Liver (tissue), 9 donors: ENCODE data around the gene LHFPL3. TPM values are rescaled to one million over a fixed set of nuclear protein-coding genes. Genes with fewer than 3 reads are reported as not detected.

ENCODE experiments used
- DNase-seq: peaks from one replicate; pipeline ENCODE4 v3.0.0-alpha.2; 2017; ENCODE audit warnings: low spot score
- H3K27ac ChIP-seq, 2 donors: one replicate each; pipeline ENCODE4 v1.7.0; 2013; ENCODE audit warnings: inconsistent platforms in 2 of 2, low read length in 2 of 2, control low read depth in 1 of 2, low read depth in 1 of 2, mild to moderate bottlenecking in 1 of 2
- H3K27me3 ChIP-seq, 4 donors: one replicate each; pipeline versions ENCODE4 v1.6.1 to v1.7.0; 2013; ENCODE audit warnings: low read length in 3 of 4, inconsistent platforms in 1 of 4, mild to moderate bottlenecking in 1 of 4, moderate library complexity in 1 of 4; ENCODE audit not compliant: control insufficient read depth in 4 of 4, insufficient read depth in 4 of 4
- H3K36me3 ChIP-seq, 4 donors: one replicate each; pipeline versions ENCODE4 v1.6.1 to v1.7.0; 2013; ENCODE audit warnings: low read length in 3 of 4, mild to moderate bottlenecking in 3 of 4, low read depth in 1 of 4, moderate library complexity in 1 of 4; ENCODE audit not compliant: control insufficient read depth in 4 of 4, insufficient read depth in 3 of 4
- H3K4me1 ChIP-seq, 4 donors: one replicate each; pipeline versions ENCODE4 v1.6.1 to v1.7.0; 2013; ENCODE audit warnings: low read length in 3 of 4, mild to moderate bottlenecking in 3 of 4, moderate library complexity in 1 of 4; ENCODE audit not compliant: control insufficient read depth in 4 of 4, insufficient read depth in 4 of 4
- H3K4me3 ChIP-seq, 3 donors: one replicate each; pipeline versions ENCODE4 v1.6.1 to v1.7.0; 2013; ENCODE audit warnings: low read length in 3 of 3, control low read depth in 1 of 3, low read depth in 1 of 3, mild to moderate bottlenecking in 1 of 3
- H3K9ac ChIP-seq, 2 donors: one replicate each; pipeline ENCODE4 v1.7.0; 2013; ENCODE audit warnings: low read length in 2 of 2, mild to moderate bottlenecking in 2 of 2, moderate library complexity in 2 of 2, control low read depth in 1 of 2, low read depth in 1 of 2
- H3K9me3 ChIP-seq, 4 donors: one replicate each; pipeline versions ENCODE4 v1.6.1 to v1.7.0; 2013; ENCODE audit warnings: low read length in 3 of 4; ENCODE audit not compliant: control insufficient read depth in 4 of 4
- ATF3 ChIP-seq: IDR thresholded peaks from 2 replicates; pipeline ENCODE4 v1.6.1; 2016; ENCODE audit warnings: antibody characterized with exemption
- CTCF ChIP-seq: fragments of 150-350 bp; IDR thresholded peaks from 2 replicates; pipeline ENCODE4 v1.5.1; 2017; ENCODE audit warnings: improper control_type of control experiment, low read depth, low read length; ENCODE audit not compliant: missing input control
- EGR1 ChIP-seq, 2 donors: IDR thresholded peaks; 2 replicates each; pipeline ENCODE4 v1.6.1; 2016 to 2018; ENCODE audit warnings: antibody characterized with exemption in 2 of 2, low read depth in 2 of 2
- FOXA1 ChIP-seq: IDR thresholded peaks from 2 replicates; pipeline ENCODE4 v1.6.1; 2016; ENCODE audit warnings: antibody characterized with exemption
- FOXA2 ChIP-seq: IDR thresholded peaks from 2 replicates; pipeline ENCODE4 v1.6.1; 2016; ENCODE audit warnings: antibody characterized with exemption
- GABPA ChIP-seq, 2 donors: IDR thresholded peaks in 1 of 2; conservative IDR thresholded peaks in 1 of 2; 2 replicates each; pipeline ENCODE4 v1.6.1; 2016; ENCODE audit warnings: antibody characterized with exemption in 2 of 2, mild to moderate bottlenecking in 1 of 2, moderate library complexity in 1 of 2
- JUND ChIP-seq, 2 donors: IDR thresholded peaks; 2 replicates each; pipeline ENCODE4 v1.6.1; 2016; ENCODE audit warnings: antibody characterized with exemption in 2 of 2
- MAX ChIP-seq: IDR thresholded peaks from 2 replicates; pipeline ENCODE4 v1.6.1; 2016; ENCODE audit warnings: antibody characterized with exemption
- NR2F2 ChIP-seq: IDR thresholded peaks from 2 replicates; pipeline ENCODE4 v1.6.1; 2016; ENCODE audit warnings: antibody characterized with exemption
- SP1 ChIP-seq: IDR thresholded peaks from 2 replicates; pipeline ENCODE4 v1.6.1; 2018; ENCODE audit warnings: antibody characterized with exemption, mild to moderate bottlenecking
- TAF1 ChIP-seq: conservative IDR thresholded peaks from 2 replicates; pipeline ENCODE4 v1.6.1; 2016; ENCODE audit warnings: antibody characterized with exemption, mild to moderate bottlenecking
- ZBTB33 ChIP-seq: IDR thresholded peaks from 2 replicates; pipeline ENCODE4 v1.6.1; 2016; ENCODE audit warnings: antibody characterized with exemption
- WGBS: extraction: QIAGEN DNeasy Blood & Tissue Kit; methylation state at CpG from one replicate; pipeline ENCODE4 v1.1.7; 2013; 5-methylcytosine and 5-hydroxymethylcytosine counted together
- polyA plus RNA-seq, 2 donors: library from polyadenylated mRNA; stranded (reverse) in 1 of 2; unstranded in 1 of 2; fragments of 200-250 nt in 1 of 2; fragments of >200 nt in 1 of 2; fragmentation: Nextera tagmentation in 1 of 2; extraction: Ambion mirVana in 1 of 2; gene quantifications; one replicate each; pipeline versions ENCODE4 v1.2.1 to v1.2.3, GENCODE V29; 2013 to 2015
- total RNA-seq, 2 donors: library from RNA; depleted of rRNA; stranded (reverse); fragments of >200 nt; gene quantifications; one replicate each; pipeline ENCODE4 v1.2.3, GENCODE V29; 2014
- TF ChIP-seq, protein P1 (sequence below): IDR thresholded peaks from 2 replicates; pipeline ENCODE4 v1.6.1; 2016; ENCODE audit warnings: antibody characterized with exemption, mild to moderate bottlenecking
- donor health status: healthy.
- donor health status: healthy.
- donor health status: healthy.
- donor health status: healthy.
- donor health status: healthy.

LHFPL3 gene
- total and polyA plus RNA-seq, 4 donors: not detected

DNA sequence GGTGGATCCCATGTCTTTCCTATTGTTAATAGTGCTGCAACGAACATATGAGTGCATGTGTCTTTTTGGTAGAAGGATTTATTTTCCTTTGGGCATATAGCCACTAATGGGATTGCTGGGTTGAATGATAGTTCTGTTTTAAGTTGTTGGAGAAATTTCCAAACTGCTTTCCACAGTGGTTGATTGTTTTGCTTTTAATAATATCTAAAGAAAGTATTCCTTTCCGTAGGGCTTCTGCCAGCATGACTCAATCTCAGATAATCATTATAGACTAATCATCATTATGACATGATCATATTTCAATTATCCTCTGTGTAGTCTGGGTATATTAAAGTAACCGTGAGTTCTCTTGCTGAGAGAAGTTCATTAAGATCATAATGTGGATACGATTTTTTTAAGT, 575.4 kb downstream of the LHFPL3 start (continued):
- TF ChIP-seq CTCF (no peak), ZBTB33 (no peak), TAF1 (no peak), SP1 (no peak), FOXA2 (no peak), EGR1 (IDR thresholded peaks at IDR 0.05; ENCODE audit: low read depth in 2 of 2) (no peak)

DNA sequence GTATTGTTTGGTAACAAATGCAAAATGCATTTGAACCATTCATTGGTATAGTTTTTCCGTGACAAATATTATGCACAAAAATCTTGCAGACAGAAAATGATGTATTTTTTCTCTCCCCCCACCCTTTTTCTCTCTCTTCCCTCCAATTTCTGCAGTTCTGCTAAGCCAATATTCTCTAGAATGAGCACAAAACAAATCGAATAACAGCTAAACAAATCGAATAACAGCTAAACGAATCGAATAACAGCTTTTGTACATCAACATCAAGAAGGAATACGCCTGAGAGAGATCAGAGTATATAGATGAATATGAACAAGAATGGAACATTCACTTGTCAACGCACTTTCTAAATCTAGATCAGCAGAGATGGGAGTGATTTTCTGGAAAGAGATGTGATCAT, 577.6 kb downstream of the LHFPL3 start:
- no peak for TF ChIP-seq ATF3
- no peak for TF ChIP-seq MAX
- TF ChIP-seq, protein P1, sequence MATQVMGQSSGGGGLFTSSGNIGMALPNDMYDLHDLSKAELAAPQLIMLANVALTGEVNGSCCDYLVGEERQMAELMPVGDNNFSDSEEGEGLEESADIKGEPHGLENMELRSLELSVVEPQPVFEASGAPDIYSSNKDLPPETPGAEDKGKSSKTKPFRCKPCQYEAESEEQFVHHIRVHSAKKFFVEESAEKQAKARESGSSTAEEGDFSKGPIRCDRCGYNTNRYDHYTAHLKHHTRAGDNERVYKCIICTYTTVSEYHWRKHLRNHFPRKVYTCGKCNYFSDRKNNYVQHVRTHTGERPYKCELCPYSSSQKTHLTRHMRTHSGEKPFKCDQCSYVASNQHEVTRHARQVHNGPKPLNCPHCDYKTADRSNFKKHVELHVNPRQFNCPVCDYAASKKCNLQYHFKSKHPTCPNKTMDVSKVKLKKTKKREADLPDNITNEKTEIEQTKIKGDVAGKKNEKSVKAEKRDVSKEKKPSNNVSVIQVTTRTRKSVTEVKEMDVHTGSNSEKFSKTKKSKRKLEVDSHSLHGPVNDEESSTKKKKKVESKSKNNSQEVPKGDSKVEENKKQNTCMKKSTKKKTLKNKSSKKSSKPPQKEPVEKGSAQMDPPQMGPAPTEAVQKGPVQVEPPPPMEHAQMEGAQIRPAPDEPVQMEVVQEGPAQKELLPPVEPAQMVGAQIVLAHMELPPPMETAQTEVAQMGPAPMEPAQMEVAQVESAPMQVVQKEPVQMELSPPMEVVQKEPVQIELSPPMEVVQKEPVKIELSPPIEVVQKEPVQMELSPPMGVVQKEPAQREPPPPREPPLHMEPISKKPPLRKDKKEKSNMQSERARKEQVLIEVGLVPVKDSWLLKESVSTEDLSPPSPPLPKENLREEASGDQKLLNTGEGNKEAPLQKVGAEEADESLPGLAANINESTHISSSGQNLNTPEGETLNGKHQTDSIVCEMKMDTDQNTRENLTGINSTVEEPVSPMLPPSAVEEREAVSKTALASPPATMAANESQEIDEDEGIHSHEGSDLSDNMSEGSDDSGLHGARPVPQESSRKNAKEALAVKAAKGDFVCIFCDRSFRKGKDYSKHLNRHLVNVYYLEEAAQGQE: no peak
- TF ChIP-seq GABPA (IDR thresholded peaks at IDR 0.05 in 1 of 2, conservative IDR thresholded peaks at IDR 0.05 in 1 of 2): no peak
- TF ChIP-seq JUND (IDR thresholded peaks at IDR 0.05): no peak
- TF ChIP-seq NR2F2: no peak
- TF ChIP-seq CTCF: no peak
- no peak for TF ChIP-seq FOXA1
- WGBS: 79% methylated on average over 7 of the region's 7 CpGs
- Histone ChIP-seq H3K9me3 (no peaks in the 10 kb centered on the region), H3K9ac (no peak overlapping the region), H3K4me1 (no peaks in the 10 kb centered on the region), H3K27ac (no peak overlapping the region), H3K27me3 (peaks cover 0 to 3% (median 0%) of the 10 kb centered on the region in 4 donors), H3K36me3 (no peaks in the 10 kb centered on the region), H3K4me3 (no peak overlapping the region)
- DNase-seq: no peak
